SK-N-SH (cell line): Measurements from ENCODE around the gene RDH12. TPM values are rescaled to one million over a fixed set of nuclear protein-coding genes. Genes with fewer than 3 reads are reported as not detected.
A peak's percentile ranks its signal among the peaks of the same experiment; 100 is the strongest.

Source experiments
- CTCF ChIA-PET: fragments of 300-600, 350-600 bp; formaldehyde crosslinking; extraction: SDS; loops from one replicate; lab custom pipeline; 2021; lab: Yijun Ruan, JAX
- POLR2A ChIA-PET: fragments of 350-600 bp; sonication (Branson Sonifier 250); formaldehyde crosslinking; extraction: SDS; loops from one replicate; lab custom pipeline; 2020; ENCODE audit warnings: antibody characterized with exemption, inconsistent platforms; lab: Yijun Ruan, JAX
- DNase-seq: peaks from one replicate; pipeline ENCODE4 v3.0.0; 2012
- H2AFZ ChIP-seq: fragments of 200-600 bp; sonication (generic); 2 replicates; pipeline ENCODE4 v1.8.1; 2016; ENCODE audit warnings: antibody characterized with exemption, mild to moderate bottlenecking, low read depth
- H3F3A ChIP-seq: fragments of 200-600 bp; sonication (generic); replicated peaks from 2 replicates; pipeline ENCODE3; 2016; ENCODE audit warnings: antibody characterized with exemption, mild to moderate bottlenecking; ENCODE audit not compliant: insufficient read depth
- H3K27ac ChIP-seq, 2 experiments: fragments of 200-500 bp in 1 of 2; fragments of 200-600 bp in 1 of 2; sonication (Bioruptor generic) in 1 of 2; sonication (generic), shearing (Covaris generic) in 1 of 2; 2 replicates each; pipeline versions ENCODE4 v1.5.1 to v1.6.1; 2014 to 2016; ENCODE audit warnings: low read depth in 2 of 2, inconsistent platforms in 1 of 2, low read length in 1 of 2, mild to moderate bottlenecking in 1 of 2, mixed read lengths in 1 of 2
- H3K27me3 ChIP-seq: fragments of 200-600 bp; sonication (generic), shearing (Covaris generic); 2 replicates; pipeline ENCODE4 v1.6.1; 2016; ENCODE audit warnings: mixed run types; ENCODE audit not compliant: insufficient read depth
- H3K36me3 ChIP-seq, 2 experiments: fragments of 200-500 bp in 1 of 2; fragments of 200-600 bp in 1 of 2; sonication (Bioruptor generic) in 1 of 2; sonication (generic) in 1 of 2; replicated peaks in 1 of 2; 2 replicates each; pipeline versions ENCODE3 to v1.5.1; 2014 to 2016; ENCODE audit warnings: low read length in 1 of 2, mild to moderate bottlenecking in 1 of 2; ENCODE audit not compliant: insufficient read depth in 2 of 2, control insufficient read depth in 1 of 2
- H3K4me1 ChIP-seq, 2 experiments: fragments of 200-500 bp in 1 of 2; fragments of 200-600 bp in 1 of 2; sonication (Bioruptor generic) in 1 of 2; sonication (generic), shearing (Covaris generic) in 1 of 2; 2 replicates each; pipeline versions ENCODE4 v1.5.1 to v1.6.1; 2014 to 2016; ENCODE audit warnings: low read depth in 1 of 2, low read length in 1 of 2, mixed run types in 1 of 2; ENCODE audit not compliant: insufficient read depth in 2 of 2, control insufficient read depth in 1 of 2
- H3K4me2 ChIP-seq: fragments of 200-600 bp; sonication (generic), shearing (Covaris generic); 2 replicates; pipeline ENCODE4 v1.6.1; 2017; ENCODE audit warnings: mixed run types
- H3K4me3 ChIP-seq, 2 experiments: fragments of 200-500 bp in 1 of 2; fragments of 200-600 bp in 1 of 2; sonication (Bioruptor generic) in 1 of 2; sonication (generic), shearing (Covaris generic) in 1 of 2; 2 replicates each; pipeline versions ENCODE4 v1.5.1 to v1.8.1; 2014 to 2016; ENCODE audit warnings: low read depth in 2 of 2, inconsistent platforms in 1 of 2, low read length in 1 of 2, mild to moderate bottlenecking in 1 of 2, mixed read lengths in 1 of 2, moderate library complexity in 1 of 2
- H3K79me2 ChIP-seq: fragments of 200-600 bp; sonication (generic); 2 replicates; pipeline ENCODE4 v1.8.1; 2017; ENCODE audit warnings: mild to moderate bottlenecking; ENCODE audit not compliant: insufficient read depth
- H3K9ac ChIP-seq: fragments of 200-600 bp; sonication (generic); 2 replicates; pipeline ENCODE4 v1.6.1; 2017; ENCODE audit warnings: mixed run types
- H3K9me2 ChIP-seq: fragments of 200-600 bp; sonication (generic); 2 replicates; pipeline ENCODE4 v1.6.1; 2017; ENCODE audit warnings: mixed run types
- H3K9me3 ChIP-seq: fragments of 200-600 bp; sonication (generic); 2 replicates; pipeline ENCODE4 v1.6.1; 2017; ENCODE audit warnings: mixed run types, mild to moderate bottlenecking, moderate library complexity
- H4K20me1 ChIP-seq: fragments of 200-600 bp; sonication (generic); 2 replicates; pipeline ENCODE4 v1.6.1; 2017; ENCODE audit warnings: mild to moderate bottlenecking, mixed run types; ENCODE audit not compliant: insufficient read depth
- CHD2 ChIP-seq: fragments of 150-350 bp; IDR thresholded peaks from 2 replicates; pipeline ENCODE4 v1.6.1; 2018; ENCODE audit warnings: low read length; ENCODE audit not compliant: partially characterized antibody
- CTCF ChIP-seq: fragments of 200-600 bp; sonication (generic); IDR thresholded peaks from 2 replicates; pipeline ENCODE4 v1.6.1; 2017; ENCODE audit warnings: antibody characterized with exemption, mild to moderate bottlenecking, moderate library complexity
- FOSL2 ChIP-seq: IDR thresholded peaks from 2 replicates; pipeline ENCODE4 v1.4.0; 2012; ENCODE audit warnings: low read depth, mild to moderate bottlenecking, moderate library complexity, borderline replicate concordance
- FOXJ3 ChIP-seq: sonication (generic); formaldehyde crosslinking; IDR thresholded peaks from 2 replicates; pipeline ENCODE4 v1.5.1; 2020; ENCODE audit warnings: mild to moderate bottlenecking, missing genetic modification reagents
- GATA2 ChIP-seq: sonication (generic); formaldehyde crosslinking; IDR thresholded peaks from 2 replicates; pipeline ENCODE4 v1.5.0; 2020; ENCODE audit warnings: mild to moderate bottlenecking, missing genetic modification reagents
- JUND ChIP-seq: IDR thresholded peaks from 2 replicates; pipeline ENCODE4 v1.4.0; 2012
- MAX ChIP-seq: IDR thresholded peaks from 2 replicates; pipeline ENCODE4 v1.4.0; 2012; ENCODE audit warnings: low read depth
- MEF2A ChIP-seq: IDR thresholded peaks from 2 replicates; pipeline ENCODE4 v1.4.0; 2012; ENCODE audit warnings: low read depth, borderline replicate concordance
- MXI1 ChIP-seq: IDR thresholded peaks from 2 replicates; pipeline ENCODE4 v1.6.1; 2012; ENCODE audit warnings: mild to moderate bottlenecking, low read depth, low read length, improper control_type of control experiment
- POLR2AphosphoS5 ChIP-seq: IDR thresholded peaks from 2 replicates; pipeline ENCODE4 v1.6.1; 2012; ENCODE audit warnings: low read depth, low read length
- RCOR1 ChIP-seq: fragments of 150-350 bp; IDR thresholded peaks from 2 replicates; pipeline ENCODE4 v1.6.1; 2017; ENCODE audit warnings: antibody characterized with exemption, low read length
- REST ChIP-seq: IDR thresholded peaks from 2 replicates; pipeline ENCODE4 v1.6.1; 2012; ENCODE audit warnings: mild to moderate bottlenecking, low read depth, low read length, moderate library complexity
- RFX5 ChIP-seq: IDR thresholded peaks from 2 replicates; pipeline ENCODE4 v1.6.1; 2012; ENCODE audit warnings: mild to moderate bottlenecking, improper control_type of control experiment, low read length
- USF2 ChIP-seq: fragments of 150-350 bp; IDR thresholded peaks from 2 replicates; pipeline ENCODE4 v1.6.1; 2017; ENCODE audit warnings: antibody characterized with exemption, low read length, low read depth, borderline replicate concordance
- YY1 ChIP-seq: IDR thresholded peaks from 2 replicates; pipeline ENCODE4 v1.4.0; 2012; ENCODE audit warnings: low read depth, mild to moderate bottlenecking
- WGBS: methylation state at CpG from one replicate; pipeline ENCODE4 v1.1.6; 2017; ENCODE audit warnings: low lambda C conversion rate; 5-methylcytosine and 5-hydroxymethylcytosine counted together
- polyA plus RNA-seq, 3 experiments: library from polyadenylated mRNA; depleted of rRNA; stranded (reverse); fragments of >200 nt; gene quantifications; 2 replicates each; pipeline ENCODE4 v1.2.3, GENCODE V29; 2012

The RDH12 gene
- polyA plus RNA-seq, 1 of the 3 experiments (the other 2 are of a cell fraction), result not detected

- CTCF ChIA-PET, result interaction anchor here (1.5 kb wide), 1 partner anchor 62 kb away, joined by 6 read pairs; no protein-coding TSS in a partner anchor
- Histone ChIP-seq H2AFZ (no peak overlapping the region), H3K4me3 (no peak overlapping the region), H3K9ac (no peak overlapping the region), H3K9me2 (no peaks in the 10 kb centered on the region), H3K36me3 (peaks cover 42 to 51% of the 10 kb centered on the region in 2 experiments), H3K27me3 (no peaks in the 10 kb centered on the region), H3K27ac (peak overlapping the region in 1 of 2 experiments; percentile 46; a peak in 2 of 4 replicates), H3K9me3 (no peaks in the 10 kb centered on the region), H3F3A (peaks cover 34% of the 10 kb centered on the region), H4K20me1 (no peaks in the 10 kb centered on the region), H3K4me2 (no peak overlapping the region), H3K4me1 (peaks cover 4 to 8% of the 10 kb centered on the region in 2 experiments; a peak in 2 of 4 replicates), H3K79me2 (peaks cover 22% of the 10 kb centered on the region)
- POLR2A ChIA-PET, result no interaction called here
- DNase-seq, result no peak
- TF ChIP-seq FOSL2 (peak; percentile 36; the same call in 1 of the 2 replicates), MXI1 (no peak)
- WGBS, result 92% methylated on average over 3 of the region's 3 CpGs
Observed at GRCh38 chr14:67680121-67680602, 21.5 kb upstream of the RDH12 start.

GRCh38 chr14:67680941-67681340 lies 20.7 kb upstream of the RDH12 start:
- Histone ChIP-seq H3K4me1 (peaks cover 0 to 8% of the 10 kb centered on the region in 2 experiments; a peak in 1 of 4 replicates), H3K4me2 (no peak overlapping the region), H3K27me3 (no peaks in the 10 kb centered on the region), H3K36me3 (peaks cover 44 to 51% of the 10 kb centered on the region in 2 experiments), H3K9me2 (no peaks in the 10 kb centered on the region), H4K20me1 (no peaks in the 10 kb centered on the region), H3K9ac (no peak overlapping the region), H3K79me2 (peaks cover 15% of the 10 kb centered on the region), H3K4me3 (no peak overlapping the region), H3K9me3 (no peaks in the 10 kb centered on the region), H3K27ac (peak overlapping the region in 1 of 2 experiments; percentile 46; a peak in 2 of 4 replicates), H2AFZ (no peak overlapping the region), H3F3A (peaks cover 31% of the 10 kb centered on the region)
- DNase-seq, result no peak
- POLR2A ChIA-PET, result no interaction called here
- CTCF ChIA-PET, result interaction anchor here (1.5 kb wide), 1 partner anchor 62 kb away, joined by 6 read pairs; no protein-coding TSS in a partner anchor
- 89% methylated on average over 2 of the region's 2 CpGs for WGBS
- no peak for TF ChIP-seq CHD2
- no peak for TF ChIP-seq GATA2 (CRISPR knock-in tag)
- TF ChIP-seq USF2, result no peak

GRCh38 chr14:67683842-67684241 lies 17.8 kb upstream of the RDH12 start:
- H2AFZ ChIP-seq, result no peak overlapping the region
- no peaks in the 10 kb centered on the region for H3K9me3 ChIP-seq
- no peak overlapping the region for H3K9ac ChIP-seq
- no peaks in the 10 kb centered on the region for H4K20me1 ChIP-seq
- ChIA-PET POLR2A (interaction anchor here (1.0 kb wide), 1 partner anchor 12 kb away, joined by 3 read pairs; the partner anchor contains the start of gene RDH11), CTCF (interaction anchor here (0.8 to 1.7 kb wide), 3 partner anchors 8 to 66 kb away, joined by 3 to 6 read pairs (median 3); no protein-coding TSS in a partner anchor)
- no peak overlapping the region for H3K4me2 ChIP-seq
- DNase-seq, result no peak
- TF ChIP-seq RCOR1, result no peak
- no peak for TF ChIP-seq JUND
- no peak for TF ChIP-seq REST
- no peak for TF ChIP-seq MAX
- no peak for TF ChIP-seq YY1
- TF ChIP-seq POLR2AphosphoS5, result no peak
- no peak for TF ChIP-seq MEF2A
- TF ChIP-seq FOXJ3, result no peak
- TF ChIP-seq CTCF, result no peak
- no peak for TF ChIP-seq RFX5
- H3K4me1 ChIP-seq, result peaks cover 0 to 8% of the 10 kb centered on the region in 2 experiments; a peak in 1 of 4 replicates
- peaks cover 20% of the 10 kb centered on the region for H3F3A ChIP-seq
- no peaks in the 10 kb centered on the region for H3K27me3 ChIP-seq
- H3K79me2 ChIP-seq, result peaks cover 6% of the 10 kb centered on the region
- no peak overlapping the region for H3K4me3 ChIP-seq
- no peaks in the 10 kb centered on the region for H3K9me2 ChIP-seq
- peaks cover 50 to 56% of the 10 kb centered on the region in 2 experiments for H3K36me3 ChIP-seq
- H3K27ac ChIP-seq, result no peak overlapping the region
